NCI-H774 (cell line): ENCODE measurements around the gene BLMH.
A peak's percentile ranks its signal among the peaks of the same experiment; 100 is the strongest.

Experiments
- DNase-seq: peaks from one replicate; lab custom pipeline; 2025; lab: John Stamatoyannopoulos, UW

BLMH gene, protein sequence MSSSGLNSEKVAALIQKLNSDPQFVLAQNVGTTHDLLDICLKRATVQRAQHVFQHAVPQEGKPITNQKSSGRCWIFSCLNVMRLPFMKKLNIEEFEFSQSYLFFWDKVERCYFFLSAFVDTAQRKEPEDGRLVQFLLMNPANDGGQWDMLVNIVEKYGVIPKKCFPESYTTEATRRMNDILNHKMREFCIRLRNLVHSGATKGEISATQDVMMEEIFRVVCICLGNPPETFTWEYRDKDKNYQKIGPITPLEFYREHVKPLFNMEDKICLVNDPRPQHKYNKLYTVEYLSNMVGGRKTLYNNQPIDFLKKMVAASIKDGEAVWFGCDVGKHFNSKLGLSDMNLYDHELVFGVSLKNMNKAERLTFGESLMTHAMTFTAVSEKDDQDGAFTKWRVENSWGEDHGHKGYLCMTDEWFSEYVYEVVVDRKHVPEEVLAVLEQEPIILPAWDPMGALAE

GRCh38 chr17:30291543-30292285, at the start of gene BLMH:
Gene BLMH (minus strand): TSS chr17:30291944. CDS start chr17:30291819, 125 bp downstream.
- peak; percentile 84 for DNase-seq

GRCh38 chr17:30340801-30341356, 49.1 kb upstream of the BLMH start:
- DNase-seq = no peak

- DNase-seq = no peak
Observed at GRCh38 chr17:30339086-30339485, 47.3 kb upstream of the BLMH start.

DNA sequence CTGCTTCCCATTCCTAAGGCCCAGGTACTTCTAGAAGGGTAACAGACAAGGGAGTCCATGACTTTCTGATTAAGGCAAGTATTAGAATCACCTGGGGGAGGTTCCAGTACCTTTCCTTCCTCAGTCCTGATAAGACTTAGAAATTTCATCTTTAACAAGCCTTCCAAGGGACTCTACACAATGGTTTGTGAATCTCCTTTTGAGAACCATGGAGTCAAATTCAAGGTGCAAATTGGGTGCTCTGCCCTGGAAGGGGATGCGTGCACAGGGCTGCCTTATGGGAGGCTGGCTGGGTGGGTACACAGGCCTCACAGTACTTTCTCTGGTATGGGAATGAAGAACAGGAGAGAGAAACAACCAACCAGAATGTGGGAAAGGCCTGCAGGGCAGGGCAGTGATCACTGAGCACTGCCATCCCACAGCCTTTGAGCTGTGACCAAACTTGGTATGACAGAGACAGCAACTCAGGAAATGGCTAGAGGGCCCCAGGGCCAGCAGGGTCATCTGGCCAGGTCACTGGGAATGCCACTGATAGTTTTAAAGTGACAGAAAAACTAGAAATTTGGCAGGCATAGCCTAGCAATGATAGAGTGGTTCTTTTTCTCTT, 45.8 kb upstream of the BLMH start:
- no peak for DNase-seq

DNA sequence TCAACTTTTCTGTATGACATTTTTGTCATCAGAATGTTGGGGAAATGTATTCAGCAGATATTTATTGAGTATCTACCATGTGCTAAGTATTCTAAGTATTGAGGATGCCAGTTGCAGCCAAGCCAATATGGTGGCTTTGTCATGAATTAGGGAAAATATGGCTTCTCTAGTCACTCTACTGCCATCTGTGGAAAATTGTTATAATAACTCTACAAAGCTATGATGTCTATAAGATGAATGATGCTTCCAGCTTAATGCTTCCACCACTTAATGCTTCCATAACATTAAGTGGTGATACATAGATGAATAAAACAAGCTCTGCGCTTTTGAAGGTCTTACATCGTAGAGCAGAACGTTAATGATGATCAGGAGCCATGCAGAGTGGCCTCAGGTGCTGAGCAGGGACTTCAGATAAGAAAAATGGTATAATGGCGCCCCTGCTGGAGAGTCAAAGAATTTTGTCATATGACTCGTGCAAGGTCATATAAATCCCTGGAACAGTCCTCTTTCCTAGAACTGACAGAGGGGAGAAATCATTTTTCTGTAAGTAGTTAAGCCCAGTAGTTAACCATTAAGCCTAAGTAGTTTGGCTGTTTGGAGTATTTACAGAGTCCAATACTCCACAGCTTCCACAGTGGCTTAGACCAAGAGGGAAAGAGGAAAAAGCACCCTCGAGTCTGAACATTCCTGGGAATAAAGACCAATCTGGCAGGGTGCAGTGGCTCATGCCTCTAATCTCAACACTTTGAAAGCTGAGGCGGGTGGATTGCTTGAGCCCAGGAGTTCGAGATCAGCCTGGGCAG, 44.8 kb upstream of the BLMH start:
- DNase-seq = peak; percentile 80

GRCh38 chr17:30334421-30334820, 42.7 kb upstream of the BLMH start:
- no peak for DNase-seq

DNA sequence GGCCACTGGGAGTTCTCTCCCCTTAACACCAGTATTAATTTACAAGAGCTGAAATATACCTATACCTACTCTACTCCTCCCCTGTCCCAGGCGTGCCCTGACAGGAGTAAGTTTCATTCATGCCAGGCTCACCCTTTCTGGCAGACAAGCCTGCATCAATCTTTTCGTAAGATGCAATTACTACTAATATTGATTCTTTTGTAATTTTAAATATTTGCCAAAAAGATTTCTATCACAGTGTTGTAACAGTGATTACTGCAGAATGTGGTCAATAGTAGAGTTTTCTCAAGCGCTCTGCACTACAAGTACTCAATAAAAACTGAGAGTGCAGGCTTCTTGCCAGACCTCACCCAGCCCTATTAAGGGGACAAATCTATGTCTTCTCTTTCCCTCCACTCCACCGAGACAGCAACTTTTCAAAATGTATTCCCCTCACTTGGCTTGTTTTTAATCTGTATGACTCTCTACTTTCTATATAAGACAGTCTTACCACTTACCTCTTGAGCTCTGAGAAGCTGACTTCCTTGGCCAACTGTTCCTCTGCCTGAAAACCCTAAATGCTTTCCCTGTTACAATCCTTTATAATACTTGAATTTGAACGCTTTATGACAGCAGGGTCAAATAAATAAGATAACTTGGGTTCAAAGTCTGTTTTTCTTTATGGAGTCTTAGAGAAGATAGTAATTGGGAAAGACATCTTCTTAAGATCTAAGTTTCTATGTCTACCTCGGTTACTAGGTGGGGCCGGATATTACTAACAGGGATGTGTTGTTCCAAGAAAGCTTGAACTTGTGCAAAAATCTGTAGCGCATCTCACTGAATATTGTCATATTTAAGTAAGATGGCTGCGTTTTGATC, 42.0 kb upstream of the BLMH start, which contains the start of gene TMIGD1:
Gene TMIGD1 (minus strand): TSS at position 555 of the 858 bp plus-strand sequence. CDS start 1,924 bp downstream, outside the sequence.
- no peak for DNase-seq

GRCh38 chr17:30332057-30332542, 40.4 kb upstream of the BLMH start:
- no peak for DNase-seq

GRCh38 chr17:30326809-30327208, 35.1 kb upstream of the BLMH start:
- DNase-seq = peak; percentile 79

- no peak for DNase-seq
Observed at GRCh38 chr17:30324723-30325122, 33.0 kb upstream of the BLMH start.

- peak; percentile 10 for DNase-seq
Observed at GRCh38 chr17:30323895-30324319, 32.2 kb upstream of the BLMH start.

DNA sequence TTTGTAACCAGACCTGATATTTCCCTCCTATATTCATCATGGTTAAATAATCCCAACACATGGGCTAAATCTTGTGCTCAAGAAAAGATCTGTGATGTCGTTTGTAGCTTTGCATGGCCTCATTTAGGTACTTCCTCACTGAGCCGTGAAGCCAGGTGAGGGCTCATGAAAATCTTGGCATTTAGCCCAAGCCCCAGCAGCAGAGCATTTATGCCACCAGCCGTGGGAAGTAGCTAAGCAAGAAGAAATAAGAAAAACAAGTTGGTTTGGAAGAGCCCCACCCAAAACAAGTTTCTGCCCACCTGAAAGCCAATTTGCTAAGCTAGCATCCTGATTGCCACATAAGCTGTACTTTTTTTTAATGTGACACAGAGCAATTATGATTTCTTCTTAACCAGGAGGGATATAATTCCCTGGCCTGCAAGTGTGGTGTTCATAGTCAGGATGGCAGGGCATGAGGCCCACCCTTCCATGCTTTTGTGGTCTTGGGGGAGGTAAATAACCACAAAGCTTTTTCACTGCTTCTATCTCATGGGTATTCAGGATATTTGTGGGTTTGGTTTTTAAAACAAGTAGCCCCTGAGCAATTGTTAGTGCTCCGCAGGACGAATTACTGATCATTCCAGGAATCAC, 31.6 kb upstream of the BLMH start:
- DNase-seq = peak; percentile 13

DNA sequence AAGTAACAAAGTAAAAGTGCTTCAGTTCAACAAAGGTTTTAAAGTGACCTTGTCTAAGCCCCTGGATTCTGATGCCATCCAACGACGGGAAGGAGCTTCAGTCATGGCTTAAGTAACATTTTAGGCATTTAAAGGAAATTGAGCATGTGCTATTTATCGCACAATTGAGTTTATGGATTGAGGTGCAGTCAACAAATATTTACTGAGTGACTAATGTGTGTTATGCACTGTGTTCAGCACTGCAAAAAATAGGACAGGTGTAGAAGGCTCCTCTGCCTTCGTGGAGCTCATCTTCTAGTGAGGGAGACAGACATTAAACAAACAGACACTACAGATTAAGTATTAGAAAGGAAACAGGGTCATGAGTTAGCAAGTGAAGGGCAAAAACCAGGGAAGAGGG, 29.6 kb upstream of the BLMH start:
- peak; percentile 72 for DNase-seq

- peak; percentile 48 for DNase-seq
Observed at GRCh38 chr17:30318155-30318554, 26.4 kb upstream of the BLMH start.

DNA sequence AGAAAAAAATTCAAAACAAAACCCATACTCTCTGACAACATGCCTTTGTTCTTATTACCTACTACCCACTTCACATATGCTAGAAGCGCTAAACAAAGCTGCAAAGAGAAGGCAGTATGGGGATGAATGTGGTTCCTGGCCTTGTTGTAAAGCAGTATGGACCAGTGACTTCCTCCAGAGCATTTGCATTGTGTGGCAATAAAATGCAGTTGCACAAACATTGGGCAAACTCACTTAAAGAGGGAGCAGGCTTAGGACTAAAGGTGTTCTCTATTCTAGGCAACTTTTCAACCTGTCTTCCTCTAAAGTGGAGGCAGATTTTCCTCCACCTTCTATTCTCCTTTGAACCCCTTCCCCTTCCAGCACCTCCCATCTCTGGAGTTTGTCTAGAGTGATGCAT, 25.0 kb upstream of the BLMH start:
- DNase-seq = no peak

DNA sequence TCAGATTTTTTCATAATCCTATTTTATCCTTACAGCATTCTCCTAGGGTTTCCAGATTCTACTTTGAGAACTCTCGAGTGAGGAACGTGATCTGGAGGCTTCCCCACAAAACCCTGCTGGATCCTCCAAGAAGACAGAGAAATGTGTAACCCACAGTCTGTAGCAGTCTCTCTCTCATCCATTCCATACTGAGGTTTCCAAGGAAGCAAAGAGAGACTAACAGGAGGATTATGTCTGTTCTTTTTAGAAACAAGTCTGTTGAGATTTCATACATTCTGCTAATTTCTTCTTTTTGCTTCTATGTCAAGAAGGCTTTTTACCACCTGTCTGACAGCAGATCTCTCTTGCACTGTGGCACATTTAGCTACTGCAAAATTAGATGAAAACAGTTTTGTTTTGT, 23.4 kb upstream of the BLMH start:
- DNase-seq = no peak

GRCh38 chr17:30314474-30314873, 22.7 kb upstream of the BLMH start:
- no peak for DNase-seq

- DNase-seq = no peak
Observed at GRCh38 chr17:30312226-30312625, 20.5 kb upstream of the BLMH start.

DNA sequence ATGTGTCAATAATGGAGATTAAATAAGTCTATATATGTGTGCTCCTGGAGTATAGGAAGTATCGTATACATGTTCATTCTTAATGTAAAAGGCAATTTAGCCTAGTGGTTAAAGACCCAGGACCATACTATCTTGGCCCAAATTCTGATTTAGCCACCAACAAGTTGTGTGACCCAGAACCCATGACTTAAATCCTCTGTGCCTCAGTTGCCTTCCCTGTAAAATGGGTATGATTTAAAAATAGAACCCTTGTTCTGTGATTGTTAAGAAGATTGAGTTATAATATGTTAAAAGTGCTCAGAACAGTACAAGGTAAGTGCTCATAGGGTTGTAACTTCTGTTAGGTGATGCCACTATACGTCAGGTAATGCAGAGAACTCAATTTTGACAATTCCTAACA, 18.8 kb upstream of the BLMH start:
- DNase-seq = no peak

GRCh38 chr17:30309591-30309990, 17.8 kb upstream of the BLMH start:
- no peak for DNase-seq
